CD8-positive, alpha-beta memory T cell (primary cell): ENCODE results near the gene KCNH4. TPM values are rescaled to one million over a fixed set of nuclear protein-coding genes. Genes with fewer than 3 reads are reported as not detected.
"Not testable (repeated sequence)": the region's sequence is repeated elsewhere in the genome, so short reads cannot be mapped to it uniquely, and the experiment has no call there.

Source experiments
- CTCF ChIA-PET: fragments of 350-600 bp; sonication (Branson Sonifier 250); formaldehyde crosslinking; loops from one replicate; lab custom pipeline; 2021; ENCODE audit warnings: antibody characterized with exemption; lab: Charles Lee
- POLR2A ChIA-PET: fragments of 350-600 bp; sonication (Branson Sonifier 250); formaldehyde crosslinking; loops from one replicate; lab custom pipeline; 2021; ENCODE audit warnings: antibody characterized with exemption; lab: Charles Lee
- DNase-seq, 5 donors: peaks; one replicate each; pipeline versions ENCODE4 v3.0.0 to v3.0.0-alpha.2; 2020 to 2022; ENCODE audit warnings: mixed read lengths in 1 of 5
- H3K27ac ChIP-seq: one replicate; pipeline ENCODE4 v1.7.0; 2013; ENCODE audit warnings: low read depth, mild to moderate bottlenecking, low read length, moderate library complexity
- H3K27me3 ChIP-seq: 2 replicates; pipeline ENCODE4 v1.7.0; 2013; ENCODE audit warnings: low read length, mild to moderate bottlenecking; ENCODE audit not compliant: insufficient read depth, poor library complexity, severe bottlenecking
- H3K36me3 ChIP-seq: 2 replicates; pipeline ENCODE4 v1.7.0; 2013; ENCODE audit warnings: mild to moderate bottlenecking, low read length, moderate library complexity; ENCODE audit not compliant: insufficient read depth
- H3K4me1 ChIP-seq: 2 replicates; pipeline ENCODE4 v1.7.0; 2013; ENCODE audit warnings: mild to moderate bottlenecking, low read length, moderate library complexity; ENCODE audit not compliant: insufficient read depth
- H3K4me3 ChIP-seq: 2 replicates; pipeline ENCODE4 v1.7.0; 2013; ENCODE audit warnings: mild to moderate bottlenecking, low read length
- H3K9me3 ChIP-seq: 2 replicates; pipeline ENCODE4 v1.7.0; 2013; ENCODE audit warnings: mild to moderate bottlenecking, low read length
- H3K27ac Mint-ChIP-seq, 8 donors: one replicate each; pipeline ENCODE4 v1.8.0; 2020 to 2021; ENCODE audit warnings: mixed read lengths in 8 of 8, mild to moderate bottlenecking in 6 of 8, inconsistent platforms in 3 of 8, moderate library complexity in 3 of 8
- H3K27me3 Mint-ChIP-seq, 2 donors: one replicate each; pipeline ENCODE4 v1.8.0; 2020 to 2021; ENCODE audit warnings: mixed read lengths in 2 of 2, mild to moderate bottlenecking in 1 of 2, moderate library complexity in 1 of 2
- H3K36me3 Mint-ChIP-seq, 3 donors: one replicate each; pipeline ENCODE4 v1.8.0; 2020 to 2021; ENCODE audit warnings: mixed read lengths in 3 of 3, inconsistent platforms in 1 of 3, mild to moderate bottlenecking in 1 of 3
- H3K4me1 Mint-ChIP-seq, 3 donors: one replicate each; pipeline ENCODE4 v1.8.0; 2020 to 2021; ENCODE audit warnings: mixed read lengths in 3 of 3, inconsistent platforms in 1 of 3, mild to moderate bottlenecking in 1 of 3
- H3K4me3 Mint-ChIP-seq, 7 donors: one replicate each; pipeline ENCODE4 v1.8.0; 2020 to 2021; ENCODE audit warnings: mixed read lengths in 7 of 7, mild to moderate bottlenecking in 6 of 7, moderate library complexity in 4 of 7, inconsistent platforms in 2 of 7
- H3K9me3 Mint-ChIP-seq, 5 donors: one replicate each; pipeline ENCODE4 v1.8.0; 2020 to 2022; ENCODE audit warnings: mixed read lengths in 5 of 5, mild to moderate bottlenecking in 3 of 5, moderate library complexity in 2 of 5, inconsistent platforms in 1 of 5
- polyA plus RNA-seq: library from polyadenylated mRNA; unstranded; fragments of 300-500 nt; fragmentation: Illumina TruSeq; gene quantifications from one replicate; pipeline ENCODE4 v1.2.3, GENCODE V29; 2021
- total RNA-seq, 2 experiments: library from RNA; stranded (reverse); gene quantifications; one replicate each; pipeline ENCODE4 v1.2.3, GENCODE V29; 2021

KCNH4 gene
- total and polyA plus RNA-seq, 3 experiments from 2014 or later = 1.5 to 1.7 TPM; not detected in 1

GRCh38 chr17:42140690-42141089, 40.3 kb downstream of the KCNH4 start:
- POLR2A ChIA-PET, CTCF ChIA-PET, H3K27ac ChIP-seq, DNase-seq, H3K9me3 Mint-ChIP-seq, H3K27me3 ChIP-seq, H3K9me3 ChIP-seq, H3K4me3 ChIP-seq, H3K27me3 Mint-ChIP-seq: not testable (repeated sequence)
- Mint-ChIP-seq H3K36me3 (peaks cover 0 to 68% (median 8%) of the 10 kb centered on the region in 3 donors), H3K27ac (peak overlapping the region in 3 of 8 donors; percentile 35 to 87 (median 58)), H3K4me3 (peak overlapping the region in 1 of 7 donors; percentile 44), H3K4me1 (peaks cover 43 to 70% (median 57%) of the 10 kb centered on the region in 3 donors)
- H3K36me3 ChIP-seq = peaks cover 11% of the 10 kb centered on the region
- peaks cover 16% of the 10 kb centered on the region for H3K4me1 ChIP-seq

GRCh38 chr17:42138749-42139492, 42.0 kb downstream of the KCNH4 start:
- ChIA-PET POLR2A (interaction anchor here (0.5 kb wide), 1 partner anchor 108 kb away, joined by 3 read pairs; no protein-coding TSS in a partner anchor), CTCF (interaction anchor here (0.9 to 1.2 kb wide), 3 partner anchors 21 to 176 kb away, joined by 3 to 4 read pairs (median 3); no protein-coding TSS in a partner anchor)
- H3K4me3 Mint-ChIP-seq = no peak overlapping the region
- H3K27ac Mint-ChIP-seq = peak overlapping the region in 2 of 8 donors; percentile 23 to 36
- no peaks in the 10 kb centered on the region for H3K27me3 ChIP-seq
- peaks cover 42 to 79% (median 67%) of the 10 kb centered on the region in 3 donors for H3K4me1 Mint-ChIP-seq
- H3K4me3 ChIP-seq = no peak overlapping the region
- peaks cover 0 to 72% (median 7%) of the 10 kb centered on the region in 3 donors for H3K36me3 Mint-ChIP-seq
- no peaks in the 10 kb centered on the region for H3K9me3 Mint-ChIP-seq
- H3K27ac ChIP-seq = no peak overlapping the region
- H3K27me3 Mint-ChIP-seq = no peaks in the 10 kb centered on the region
- H3K4me1 ChIP-seq = peaks cover 31% of the 10 kb centered on the region
- peaks cover 11% of the 10 kb centered on the region for H3K36me3 ChIP-seq
- no peak for DNase-seq
- no peaks in the 10 kb centered on the region for H3K9me3 ChIP-seq

GRCh38 chr17:42136654-42137051, 44.3 kb downstream of the KCNH4 start:
- Histone ChIP-seq H3K4me1 (peaks cover 48% of the 10 kb centered on the region), H3K36me3 (peaks cover 12% of the 10 kb centered on the region), H3K4me3 (no peak overlapping the region), H3K27ac (no peak overlapping the region), H3K9me3 (no peaks in the 10 kb centered on the region), H3K27me3 (no peaks in the 10 kb centered on the region)
- peaks cover 0 to 68% (median 1%) of the 10 kb centered on the region in 3 donors for H3K36me3 Mint-ChIP-seq
- no peak for DNase-seq
- peaks cover 47 to 81% (median 70%) of the 10 kb centered on the region in 3 donors for H3K4me1 Mint-ChIP-seq
- no peaks in the 10 kb centered on the region for H3K9me3 Mint-ChIP-seq
- POLR2A ChIA-PET = no interaction called here
- CTCF ChIA-PET = no interaction called here
- no peak overlapping the region for H3K27ac Mint-ChIP-seq
- no peak overlapping the region for H3K4me3 Mint-ChIP-seq
- no peaks in the 10 kb centered on the region for H3K27me3 Mint-ChIP-seq

DNA sequence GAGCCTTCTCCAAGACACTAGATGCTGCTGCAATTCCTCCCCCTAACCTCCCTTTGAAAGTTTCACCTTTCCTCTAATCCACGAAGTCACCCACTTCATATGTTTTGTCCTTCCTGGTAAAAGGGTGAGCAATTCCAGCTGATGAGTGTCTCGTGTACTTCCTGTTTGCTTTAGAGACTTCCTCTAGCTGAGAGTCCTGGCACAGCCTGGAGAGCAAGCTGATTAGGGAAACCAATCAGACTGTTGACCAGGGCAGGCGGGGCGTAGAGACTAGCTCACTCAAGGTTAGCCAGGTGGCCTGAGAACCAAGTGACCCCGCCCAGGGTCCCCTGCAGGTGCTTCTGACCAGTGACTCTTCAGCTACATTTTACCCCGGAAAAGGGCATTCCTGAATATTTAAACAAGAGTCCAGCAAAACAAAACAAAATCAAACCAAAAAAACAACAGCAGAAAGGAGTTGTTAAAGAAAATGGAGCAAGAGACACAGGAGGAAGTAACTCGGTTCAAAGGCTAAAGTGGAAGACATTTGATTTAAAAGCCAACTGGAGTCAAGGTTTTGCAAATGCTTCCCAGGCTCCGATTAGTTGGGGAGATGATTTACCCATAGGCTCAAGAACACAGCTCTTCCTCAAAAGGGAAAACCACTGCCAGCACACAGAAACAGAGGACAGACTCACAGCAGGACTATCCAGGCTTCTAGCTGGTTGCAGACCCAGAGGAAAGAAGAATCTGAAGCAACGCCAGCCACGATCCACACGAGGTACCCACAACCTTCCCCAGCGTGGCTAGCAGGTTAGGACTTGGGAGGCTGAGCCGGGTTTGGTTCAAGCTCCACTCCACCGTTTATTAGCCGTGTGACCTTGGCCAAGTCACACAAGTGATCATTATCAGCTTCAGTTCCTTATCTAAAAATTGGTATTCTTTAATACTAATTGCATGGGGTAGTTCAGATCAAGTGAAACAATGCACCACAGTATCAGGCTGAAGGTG, 45.0 kb downstream of the KCNH4 start:
- no peaks in the 10 kb centered on the region for H3K27me3 ChIP-seq
- DNase-seq = no peak
- Mint-ChIP-seq H3K9me3 (no peaks in the 10 kb centered on the region), H3K36me3 (peaks cover 0 to 67% (median 3%) of the 10 kb centered on the region in 3 donors), H3K4me1 (peaks cover 46 to 81% (median 73%) of the 10 kb centered on the region in 3 donors), H3K27ac (peak overlapping the region in 7 of 8 donors; percentile 11 to 95 (median 64)), H3K27me3 (no peaks in the 10 kb centered on the region), H3K4me3 (no peak overlapping the region)
- no peak overlapping the region for H3K4me3 ChIP-seq
- peaks cover 12% of the 10 kb centered on the region for H3K36me3 ChIP-seq
- H3K9me3 ChIP-seq = no peaks in the 10 kb centered on the region
- H3K27ac ChIP-seq = no peak overlapping the region
- ChIA-PET CTCF (interaction anchor here (0.7 kb wide), 1 partner anchor 56 kb away, joined by 3 read pairs; no protein-coding TSS in a partner anchor), POLR2A (interaction anchor here (0.6 kb wide), 1 partner anchor 9 kb away, joined by 5 read pairs; no protein-coding TSS in a partner anchor)
- peaks cover 48% of the 10 kb centered on the region for H3K4me1 ChIP-seq

- no peak overlapping the region for H3K4me3 ChIP-seq
- no peak for DNase-seq
- H3K4me1 Mint-ChIP-seq = peaks cover 48 to 77% (median 74%) of the 10 kb centered on the region in 3 donors
- H3K9me3 ChIP-seq = no peaks in the 10 kb centered on the region
- ChIA-PET CTCF (interaction anchor here (0.6 to 1.5 kb wide), 2 partner anchors 11 to 31 kb away, joined by 3 to 4 read pairs; no protein-coding TSS in a partner anchor), POLR2A (no interaction called here)
- no peak overlapping the region for H3K27ac ChIP-seq
- H3K9me3 Mint-ChIP-seq = no peaks in the 10 kb centered on the region
- H3K36me3 ChIP-seq = peaks cover 20% of the 10 kb centered on the region
- H3K27ac Mint-ChIP-seq = peak overlapping the region in 2 of 8 donors; percentile 11 to 17
- no peaks in the 10 kb centered on the region for H3K27me3 ChIP-seq
- H3K4me1 ChIP-seq = peaks cover 48% of the 10 kb centered on the region
- peaks cover 0 to 71% (median 3%) of the 10 kb centered on the region in 3 donors for H3K36me3 Mint-ChIP-seq
- no peaks in the 10 kb centered on the region for H3K27me3 Mint-ChIP-seq
- H3K4me3 Mint-ChIP-seq = no peak overlapping the region
Observed at GRCh38 chr17:42135151-42135550, 45.8 kb downstream of the KCNH4 start.

- ChIA-PET POLR2A (no interaction called here), CTCF (interaction anchor here (1.5 kb wide), 1 partner anchor 9 kb away, joined by 4 read pairs; no protein-coding TSS in a partner anchor)
- Histone ChIP-seq H3K4me1 (peaks cover 48% of the 10 kb centered on the region), H3K9me3 (no peaks in the 10 kb centered on the region), H3K4me3 (no peak overlapping the region), H3K27ac (no peak overlapping the region), H3K36me3 (peaks cover 30% of the 10 kb centered on the region), H3K27me3 (no peaks in the 10 kb centered on the region)
- peak in 1 of 5 donors; percentile 60 for DNase-seq
- peak overlapping the region; percentile 15 to 92 (median 78) for H3K27ac Mint-ChIP-seq
- H3K4me3 Mint-ChIP-seq = peak overlapping the region in 1 of 7 donors; percentile 28
- peaks cover 40 to 67% (median 62%) of the 10 kb centered on the region in 3 donors for H3K4me1 Mint-ChIP-seq
- H3K9me3 Mint-ChIP-seq = no peaks in the 10 kb centered on the region
- H3K27me3 Mint-ChIP-seq = no peaks in the 10 kb centered on the region
- peaks cover 0 to 78% (median 2%) of the 10 kb centered on the region in 3 donors for H3K36me3 Mint-ChIP-seq
Observed at GRCh38 chr17:42133461-42134041, 47.4 kb downstream of the KCNH4 start.

- Mint-ChIP-seq H3K36me3 (peaks cover 0 to 78% (median 2%) of the 10 kb centered on the region in 3 donors), H3K4me3 (peak overlapping the region in 2 of 7 donors; percentile 12 to 71), H3K9me3 (no peaks in the 10 kb centered on the region), H3K4me1 (peaks cover 37 to 64% (median 56%) of the 10 kb centered on the region in 3 donors), H3K27ac (peak overlapping the region; percentile 15 to 92 (median 76)), H3K27me3 (no peaks in the 10 kb centered on the region)
- no peak overlapping the region for H3K4me3 ChIP-seq
- no peaks in the 10 kb centered on the region for H3K9me3 ChIP-seq
- H3K27me3 ChIP-seq = no peaks in the 10 kb centered on the region
- DNase-seq = no peak
- H3K27ac ChIP-seq = no peak overlapping the region
- ChIA-PET CTCF (interaction anchor here (1.6 kb wide), 1 partner anchor 15 kb away, joined by 4 read pairs; no protein-coding TSS in a partner anchor), POLR2A (no interaction called here)
- peaks cover 36% of the 10 kb centered on the region for H3K36me3 ChIP-seq
- peaks cover 48% of the 10 kb centered on the region for H3K4me1 ChIP-seq
Observed at GRCh38 chr17:42132941-42133340, 48.0 kb downstream of the KCNH4 start.
